Measurements from ENCODE around the gene PRR15L.

Gene PRR15L

GRCh38 chr17:47982091-47982617 lies 24.5 kb upstream of the PRR15L start:
- no peak overlapping the region for H3K4me3 ChIP-seq (replicated peaks; ENCODE audit: low read depth, low read length)
- DNase-seq (ENCODE audit: extremely low read depth, low read depth) = no peak
- no peak for TF ChIP-seq CTCF (IDR thresholded peaks at IDR 0.05; ENCODE audit: low read depth, low read length, missing control alignments)

GRCh38 chr17:47981462-47981861 lies 23.8 kb upstream of the PRR15L start:
- no peak for DNase-seq (ENCODE audit: extremely low read depth, low read depth)
- no peak overlapping the region for H3K4me3 ChIP-seq (replicated peaks; ENCODE audit: low read depth, low read length)
- TF ChIP-seq CTCF (IDR thresholded peaks at IDR 0.05; ENCODE audit: low read depth, low read length, missing control alignments) = no peak

- DNase-seq (ENCODE audit: extremely low read depth, low read depth) = no peak
- no peak overlapping the region for H3K4me3 ChIP-seq (replicated peaks; ENCODE audit: low read depth, low read length)
- TF ChIP-seq CTCF (IDR thresholded peaks at IDR 0.05; ENCODE audit: low read depth, low read length, missing control alignments) = no peak
These were observed 22.9 kb upstream of the PRR15L start for GRCh38 chr17:47980541-47980940.

GRCh38 chr17:47978324-47978723 lies 20.6 kb upstream of the PRR15L start:
- peak; percentile 78 for TF ChIP-seq CTCF (IDR thresholded peaks at IDR 0.05; ENCODE audit: low read depth, low read length, missing control alignments)
- peak; percentile 22 for DNase-seq (ENCODE audit: extremely low read depth, low read depth)
- no peak overlapping the region for H3K4me3 ChIP-seq (replicated peaks; ENCODE audit: low read depth, low read length)

- no peak overlapping the region for H3K4me3 ChIP-seq (replicated peaks; ENCODE audit: low read depth, low read length)
- DNase-seq (ENCODE audit: extremely low read depth, low read depth) = no peak
- no peak for TF ChIP-seq CTCF (IDR thresholded peaks at IDR 0.05; ENCODE audit: low read depth, low read length, missing control alignments)
These were observed 18.1 kb upstream of the PRR15L start for GRCh38 chr17:47975823-47976205.

- no peak for DNase-seq (ENCODE audit: extremely low read depth, low read depth)
- no peak for TF ChIP-seq CTCF (IDR thresholded peaks at IDR 0.05; ENCODE audit: low read depth, low read length, missing control alignments)
These were observed 17.6 kb upstream of the PRR15L start for GRCh38 chr17:47975189-47975822.

GRCh38 chr17:47973541-47973940 lies 15.9 kb upstream of the PRR15L start:
- TF ChIP-seq CTCF (IDR thresholded peaks at IDR 0.05; ENCODE audit: low read depth, low read length, missing control alignments) = no peak
- DNase-seq (ENCODE audit: extremely low read depth, low read depth) = no peak
- H3K4me3 ChIP-seq (replicated peaks; ENCODE audit: low read depth, low read length) = no peak overlapping the region

More at GRCh38 chr17:47975189-47975822, 17.6 kb upstream of the PRR15L start:
- H3K4me3 ChIP-seq (replicated peaks; ENCODE audit: low read depth, low read length) = no peak overlapping the region
